NCI-H1092 treated with DMSO at 0.1 percent for 48 hours (cell line): ENCODE data around the gene MRPS6.

Experiments used
- DNase-seq: peaks from one replicate; lab custom pipeline; 2025; lab: John Stamatoyannopoulos, UW

MRPS6 gene

DNA sequence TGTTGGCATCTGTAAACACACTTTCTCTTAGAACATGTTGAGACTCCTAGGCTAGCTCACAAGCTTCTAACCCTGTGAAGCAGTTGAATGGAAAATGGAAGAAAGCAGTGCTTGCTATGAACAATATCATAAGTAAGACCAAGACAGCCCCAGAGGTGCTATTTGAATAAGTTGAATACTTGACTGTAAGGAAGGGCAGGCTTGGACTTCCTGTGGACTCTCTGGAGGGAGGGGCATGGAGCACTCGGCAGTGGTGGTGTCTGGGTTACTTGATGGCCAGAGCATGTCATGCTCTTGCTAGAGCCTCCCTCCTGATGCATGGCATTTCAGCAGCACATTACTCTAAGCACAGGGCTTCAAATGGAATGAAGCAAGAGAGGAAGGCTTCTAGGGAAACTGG, 60.0 kb downstream of the MRPS6 start:
- DNase-seq = no peak

GRCh38 chr21:34133802-34134201, 60.4 kb downstream of the MRPS6 start:
- no peak for DNase-seq

DNA sequence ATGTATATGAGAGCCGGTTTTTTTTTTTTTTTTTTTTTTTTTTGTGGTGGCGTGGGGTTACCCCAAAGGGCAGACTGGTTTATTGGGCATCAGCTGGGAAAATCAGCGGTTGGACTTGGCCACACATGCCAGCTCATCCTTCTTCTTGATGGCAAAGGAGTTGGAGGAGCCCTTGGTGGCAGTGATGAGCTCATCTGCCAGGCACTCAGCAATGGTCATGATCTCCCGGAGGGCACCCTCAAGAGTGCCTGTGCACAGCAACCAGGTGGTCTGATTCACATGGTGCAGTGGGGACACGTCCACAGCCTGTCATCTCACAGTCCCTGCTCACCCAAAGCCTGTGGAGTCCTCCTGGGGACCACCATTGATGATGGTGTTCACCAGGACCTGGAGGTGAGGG, 62.0 kb downstream of the MRPS6 start:
- DNase-seq = no peak

GRCh38 chr21:34141373-34141772, 68.0 kb downstream of the MRPS6 start:
- DNase-seq = no peak

- DNase-seq = no peak
These were observed 70.4 kb downstream of the MRPS6 start for GRCh38 chr21:34143685-34144182.

DNA sequence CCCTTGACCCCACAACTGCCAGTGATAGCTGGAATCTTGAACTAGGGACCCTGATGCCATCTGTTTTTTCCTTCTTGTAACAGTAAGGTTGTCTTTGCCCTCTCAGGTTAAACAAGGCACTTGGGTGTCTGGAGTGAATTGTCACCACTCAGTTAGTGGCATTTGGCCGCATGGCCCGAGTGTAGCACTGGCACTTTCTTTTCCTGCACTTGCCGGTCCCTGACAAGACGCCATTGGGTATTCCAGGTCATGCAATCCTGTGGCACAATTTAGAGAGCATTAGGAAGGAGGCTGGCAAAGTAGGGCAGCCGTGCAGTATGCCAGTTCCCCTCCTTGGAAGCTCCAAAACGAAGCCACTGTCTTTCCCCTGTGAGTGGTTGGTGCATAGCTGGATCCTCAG, 70.8 kb downstream of the MRPS6 start:
- DNase-seq = no peak

DNA sequence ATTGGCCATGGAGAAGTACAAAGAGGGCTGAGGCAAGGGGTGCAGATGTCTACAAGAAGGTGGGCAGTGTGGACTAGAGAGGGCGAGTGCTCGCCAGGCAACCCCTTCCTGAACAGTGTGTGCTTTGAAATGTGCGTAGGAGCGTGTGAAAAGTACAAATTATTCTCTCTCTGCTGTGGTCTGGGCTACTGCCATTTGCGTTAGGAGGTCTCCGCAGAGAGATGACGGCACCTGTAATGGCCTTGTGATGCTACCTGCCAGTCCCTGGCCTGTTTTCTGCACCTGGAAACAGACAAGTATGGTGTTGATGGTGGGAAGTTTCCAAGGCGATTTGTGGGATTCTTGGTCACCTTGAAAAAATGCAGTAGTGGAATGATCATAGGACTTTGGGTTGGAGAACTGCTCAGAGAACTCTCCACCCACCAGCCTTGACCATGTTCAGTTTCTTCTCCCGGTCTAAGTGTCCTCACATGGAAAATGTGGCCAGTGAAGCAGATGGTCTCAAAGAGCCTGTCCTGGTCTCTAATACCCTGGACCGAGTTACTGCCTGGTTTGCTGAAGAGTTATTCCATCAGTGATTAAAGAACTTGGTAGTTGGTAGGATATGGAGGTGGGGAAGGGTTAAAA, 74.5 kb downstream of the MRPS6 start:
- DNase-seq = no peak

DNA sequence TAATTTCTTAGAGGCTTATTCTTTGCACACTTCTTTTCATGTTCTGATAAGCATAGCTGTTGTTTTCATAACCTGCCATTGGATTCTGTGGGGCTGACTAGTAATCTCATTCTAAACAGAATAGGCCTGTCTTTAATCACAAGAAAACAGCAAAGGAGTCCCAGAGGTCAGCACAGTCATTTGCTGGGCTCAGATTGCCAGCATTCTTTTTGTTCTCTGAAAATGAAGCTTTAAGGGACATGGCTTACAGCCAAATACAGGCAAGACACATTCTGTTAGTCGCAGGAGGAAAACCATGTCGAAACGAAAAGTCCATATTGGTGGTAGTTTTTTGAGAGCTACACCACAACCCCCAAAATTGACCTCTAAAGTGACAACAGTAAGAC, 75.0 kb downstream of the MRPS6 start:
- DNase-seq = no peak

DNA sequence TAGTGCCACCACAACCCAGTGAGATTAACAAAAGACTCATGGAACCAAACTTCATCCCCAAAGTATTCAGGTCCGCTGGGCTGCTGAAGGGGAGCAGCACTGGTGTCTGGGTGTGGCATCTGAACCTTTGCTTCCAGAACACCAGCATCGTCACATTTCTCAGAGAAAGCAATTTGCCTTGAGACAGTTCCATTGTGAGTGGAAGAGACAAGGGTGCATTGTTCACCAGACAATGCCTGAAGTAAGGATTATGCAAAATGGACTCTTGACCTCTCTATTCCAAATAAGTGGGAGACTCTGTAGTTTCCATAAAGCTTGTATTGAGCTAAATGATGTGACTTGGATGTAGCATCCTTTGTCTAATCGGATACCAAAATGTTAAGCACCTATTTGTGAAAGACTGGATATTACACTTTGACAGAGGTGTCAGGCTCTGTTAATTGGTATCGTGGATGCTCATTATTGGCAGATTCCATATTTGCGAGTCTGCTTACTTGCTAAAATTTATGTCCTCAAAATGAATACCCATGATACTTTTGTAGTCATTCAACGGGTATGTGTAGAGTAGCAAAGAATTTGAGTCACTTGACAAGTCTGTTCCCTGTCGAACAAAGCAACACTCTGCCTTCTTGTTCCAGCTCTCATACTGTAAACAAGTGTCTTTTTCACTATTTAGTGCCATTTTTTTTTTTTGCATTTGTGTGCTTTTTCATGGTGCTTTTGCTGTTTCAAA, 75.6 kb downstream of the MRPS6 start:
- no peak for DNase-seq

- DNase-seq = no peak
These were observed 79.1 kb downstream of the MRPS6 start for GRCh38 chr21:34152500-34152899.

DNA sequence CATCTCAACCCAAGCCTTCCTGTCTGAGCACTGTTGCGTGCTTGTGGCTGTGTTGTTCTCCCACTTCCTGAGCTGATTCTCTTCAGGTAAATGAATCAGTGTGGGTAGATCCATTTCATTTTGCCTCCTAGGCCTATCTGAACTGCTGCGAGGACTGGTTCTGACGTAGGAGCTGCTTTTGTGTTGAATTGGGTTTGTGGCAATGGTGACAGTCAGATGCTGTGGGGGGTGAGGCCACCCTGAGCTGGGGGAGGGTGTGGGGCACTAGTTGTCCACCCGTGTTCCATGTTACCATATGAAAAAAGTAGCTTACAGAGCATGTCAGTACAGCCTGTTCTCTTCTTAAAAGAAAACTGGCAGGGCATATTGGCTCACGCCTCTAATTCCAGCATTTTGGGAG, 81.5 kb downstream of the MRPS6 start:
- DNase-seq = no peak

DNA sequence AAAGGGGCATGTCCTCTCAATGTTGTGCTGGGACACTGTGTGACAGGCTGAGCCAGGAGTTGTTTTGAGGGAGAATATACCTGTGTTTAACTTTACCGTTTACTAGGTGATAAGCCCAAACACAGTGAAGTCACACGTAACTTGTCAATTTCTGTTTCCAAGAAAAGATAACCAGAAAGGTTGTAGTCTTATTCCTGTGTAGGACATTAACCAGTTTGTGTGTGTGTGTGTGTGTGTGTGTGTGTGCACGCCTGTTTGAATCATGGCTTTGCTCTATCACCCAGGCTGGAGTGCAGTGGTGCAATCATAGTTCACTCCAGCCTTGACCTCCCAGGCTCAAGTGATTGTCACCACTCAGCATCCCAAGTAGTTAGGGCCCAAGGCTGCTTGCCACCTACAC, 83.6 kb downstream of the MRPS6 start:
- no peak for DNase-seq

DNA sequence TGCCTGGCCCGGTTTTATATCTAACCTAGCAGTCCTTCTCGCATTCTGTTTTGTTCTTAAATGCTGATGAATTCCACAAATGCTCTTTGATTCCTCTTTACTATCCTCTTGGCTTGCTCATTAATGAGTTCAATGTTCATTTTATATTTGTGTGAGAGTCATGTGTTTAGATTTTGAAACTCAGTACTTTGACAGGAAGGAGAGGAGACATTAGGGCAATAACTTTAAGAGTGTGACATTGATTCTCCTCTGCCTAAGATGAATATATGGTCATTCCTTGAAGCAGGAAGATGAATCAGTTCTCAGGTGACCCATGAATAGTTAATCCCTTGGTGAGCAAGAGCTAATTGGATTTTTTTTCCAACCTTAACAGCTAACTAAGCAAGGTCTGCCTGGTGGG, 84.1 kb downstream of the MRPS6 start:
- DNase-seq = no peak

DNA sequence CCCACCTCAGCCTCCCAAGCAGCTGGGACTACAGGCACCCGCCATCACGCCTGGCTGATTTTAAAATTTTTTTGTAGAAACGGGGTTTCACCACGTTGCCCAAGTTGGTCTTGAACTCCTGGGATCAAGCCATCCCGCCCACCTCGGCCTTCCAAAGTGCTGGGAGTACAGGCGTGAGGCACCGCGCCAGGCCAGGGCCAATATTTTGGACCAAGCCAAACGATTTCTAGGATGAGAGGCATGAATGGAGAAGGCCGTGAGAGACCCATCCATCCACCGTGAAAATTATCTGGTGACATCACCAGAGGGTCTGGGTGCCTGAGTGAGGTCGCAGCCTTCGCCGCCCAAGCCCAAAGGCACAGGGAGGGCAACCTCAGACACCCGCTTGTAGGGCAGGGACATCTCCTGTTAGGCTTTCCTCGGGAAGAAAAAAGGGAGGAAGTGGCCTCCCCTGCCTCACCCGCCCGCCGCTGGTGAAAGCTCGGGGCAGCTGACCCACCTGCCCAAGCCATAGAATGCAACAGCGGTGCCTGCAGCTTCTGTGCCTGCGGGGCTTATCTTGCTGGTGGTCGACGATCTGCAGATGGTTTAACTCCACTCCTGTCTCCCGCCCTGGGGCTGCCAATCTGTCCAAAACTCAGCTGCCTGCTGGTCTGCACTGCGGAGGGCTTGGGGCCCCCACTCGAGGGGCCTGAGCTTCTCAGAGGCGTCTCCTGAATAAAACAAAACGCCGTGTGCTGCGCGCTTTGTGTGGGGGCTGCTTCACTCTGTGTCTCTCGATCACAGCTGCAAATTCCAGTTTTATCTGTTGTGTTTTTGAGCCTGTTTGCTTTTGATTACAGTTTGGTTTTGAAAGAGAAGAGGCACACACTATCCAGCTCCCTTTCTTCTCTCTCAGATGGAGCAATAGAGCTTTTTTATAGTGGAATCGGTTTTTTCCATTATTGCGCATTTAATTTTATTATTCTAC, 85.8 kb downstream of the MRPS6 start:
- DNase-seq = no peak

DNA sequence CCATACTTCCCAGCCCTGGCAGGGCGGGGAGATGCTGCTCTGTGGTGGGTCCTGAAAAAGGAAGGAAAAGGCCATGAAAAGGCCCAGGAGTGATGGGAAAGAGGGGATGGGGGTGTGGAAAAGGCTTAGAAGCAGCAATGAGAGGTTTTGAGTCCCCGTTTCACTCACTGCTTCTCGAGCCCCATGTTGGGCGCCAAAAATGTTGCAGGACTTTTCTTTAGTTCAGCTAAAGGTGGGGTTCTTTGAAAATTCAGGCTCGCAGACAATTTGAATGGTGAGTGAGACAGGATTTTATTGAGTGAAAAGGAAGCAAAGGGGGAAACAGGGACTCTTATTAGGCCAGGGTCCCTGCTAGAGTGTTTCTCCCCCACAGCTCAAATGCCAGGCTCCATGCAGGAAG, 93.1 kb downstream of the MRPS6 start:
- DNase-seq = no peak

DNA sequence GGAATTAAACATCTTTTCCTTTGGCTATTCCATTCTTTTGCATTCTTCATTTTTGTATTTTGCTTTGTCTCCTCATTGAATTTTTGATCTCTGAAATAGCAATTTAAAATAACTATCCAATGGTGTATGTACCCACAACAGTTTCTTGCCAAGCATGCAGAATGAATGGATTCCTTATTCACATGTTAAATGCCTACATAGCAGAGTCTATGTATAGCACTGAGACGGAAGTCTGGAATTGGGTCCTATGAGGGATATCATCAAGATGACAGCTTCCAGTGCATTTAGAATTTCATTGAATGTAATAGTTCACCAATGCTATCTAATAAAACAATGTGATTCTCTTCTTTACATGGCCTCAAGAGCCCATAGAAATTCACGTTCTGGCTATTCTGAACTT, 97.5 kb downstream of the MRPS6 start:
- no peak for DNase-seq

DNA sequence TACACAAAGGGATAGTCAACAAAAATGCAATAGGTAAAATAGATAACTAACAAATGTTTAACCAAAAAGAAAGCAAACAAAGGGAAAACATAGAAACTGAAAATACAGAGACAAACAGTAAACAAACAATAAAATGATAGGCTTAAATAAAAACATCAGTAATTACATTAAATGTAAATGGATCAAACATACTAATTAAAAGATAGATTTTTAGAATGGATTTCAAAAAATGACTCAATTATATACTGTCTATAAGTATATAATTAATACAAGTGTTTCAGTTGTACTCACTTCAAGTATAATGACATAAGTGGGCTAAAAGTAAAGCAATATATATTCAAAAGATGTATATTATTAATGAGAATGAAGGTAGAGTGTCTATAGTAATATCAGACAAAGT, 101.1 kb downstream of the MRPS6 start:
- DNase-seq = no peak

DNA sequence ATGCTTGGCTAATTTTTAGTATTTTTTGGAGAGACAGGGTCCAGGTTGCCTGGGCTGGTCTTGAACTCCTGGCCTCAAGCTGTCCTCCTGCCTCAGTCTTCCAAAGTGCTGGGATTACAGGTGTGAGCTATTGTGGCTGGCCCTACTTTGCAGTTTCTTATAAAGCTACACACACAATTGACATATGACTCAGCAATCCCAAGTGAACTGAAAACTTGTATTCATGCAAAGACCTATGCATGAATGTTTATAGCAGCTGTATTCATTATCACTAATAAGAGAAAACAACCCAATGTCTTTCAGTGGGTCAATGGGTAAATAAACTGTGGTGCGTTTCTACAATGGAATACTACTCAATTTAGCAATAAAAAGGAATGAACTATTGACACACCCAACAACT, 103.1 kb downstream of the MRPS6 start:
- DNase-seq = no peak

GRCh38 chr21:34177919-34178567, 104.7 kb downstream of the MRPS6 start:
- DNase-seq = no peak

GRCh38 chr21:34179204-34179935, 106.0 kb downstream of the MRPS6 start:
- no peak for DNase-seq

DNA sequence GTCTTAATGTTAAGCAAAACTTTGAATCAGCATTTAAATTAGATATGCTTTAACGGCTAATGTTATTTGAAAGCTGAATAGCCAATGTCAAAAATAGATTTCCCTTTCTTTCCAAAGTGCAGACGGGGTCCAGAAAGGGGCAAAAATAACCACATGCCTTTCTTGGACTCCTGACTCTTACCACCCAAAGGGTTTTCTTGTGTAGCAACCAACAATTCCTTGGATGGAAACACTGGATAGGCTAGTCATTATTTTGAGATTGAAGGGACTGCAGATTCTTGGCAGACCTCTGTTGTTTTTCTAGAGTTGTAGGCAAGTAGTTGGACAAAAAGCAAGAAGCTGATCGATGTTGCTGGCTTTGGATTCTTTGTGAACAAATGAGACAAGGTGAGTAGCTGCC, 107.0 kb downstream of the MRPS6 start:
- DNase-seq = no peak
